Endothelial cell of umbilical vein (primary cell): ENCODE results near the gene NDUFAF8. TPM values are rescaled to one million over a fixed set of nuclear protein-coding genes. Genes with fewer than 3 reads are reported as not detected.

Experiments
- BruUV-seq: library from RNA; stranded (reverse); fragments of 400-500 nt; replicated peaks from 2 replicates; lab custom pipeline; 2021; lab: Mats Ljungman, UMichigan
- CTCF ChIA-PET: fragments of 300-600, 350-600 bp; sonication (Branson Sonifier 250); formaldehyde crosslinking; loops from one replicate; lab custom pipeline; 2021; ENCODE audit warnings: antibody characterized with exemption, inconsistent platforms; lab: Charles Lee
- POLR2A ChIA-PET: fragments of 300-600, 350-600 bp; sonication (Branson Sonifier 250); formaldehyde crosslinking; loops from one replicate; lab custom pipeline; 2021; ENCODE audit warnings: antibody characterized with exemption, inconsistent platforms; lab: Charles Lee
- DNase-seq: peaks from one replicate; pipeline ENCODE4 v3.0.0-alpha.2; 2011; ENCODE audit warnings: low read depth, low spot score
- FAIRE-seq: peaks from 2 replicates; lab custom pipeline; 2011; peaks lifted over from hg19 to GRCh38; lab: Jason Lieb, UNC
- H2AFZ ChIP-seq: 2 replicates; pipeline ENCODE4 v1.6.0; 2012; ENCODE audit warnings: low read depth, low read length, control low read depth, inconsistent platforms
- H3K27ac ChIP-seq: 2 replicates; pipeline ENCODE4 v1.5.1; 2011; ENCODE audit warnings: low read depth, mild to moderate bottlenecking, control low read depth, low read length, moderate library complexity; ENCODE audit not compliant: insufficient read depth
- H3K27me3 ChIP-seq, 2 experiments: 2 replicates each; pipeline versions ENCODE4 v1.6.0 to v1.6.1; 2011; ENCODE audit warnings: low read length in 2 of 2, mixed read lengths in 1 of 2; ENCODE audit not compliant: control insufficient read depth in 2 of 2, insufficient read depth in 2 of 2
- H3K36me3 ChIP-seq, 2 experiments: 2 replicates in 1 of 2; 3 replicates in 1 of 2; pipeline ENCODE4 v1.5.1; 2011; ENCODE audit warnings: low read length in 2 of 2, mild to moderate bottlenecking in 1 of 2, moderate library complexity in 1 of 2; ENCODE audit not compliant: control insufficient read depth in 2 of 2, insufficient read depth in 2 of 2; ENCODE audit errors: extremely low read depth in 1 of 2
- H3K4me1 ChIP-seq: 3 replicates; pipeline ENCODE4 v1.5.1; 2011; ENCODE audit warnings: mild to moderate bottlenecking, low read length; ENCODE audit not compliant: control insufficient read depth, insufficient read depth; ENCODE audit errors: extremely low read depth
- H3K4me2 ChIP-seq: 2 replicates; pipeline ENCODE4 v1.6.1; 2011; ENCODE audit warnings: low read length, control low read depth, mixed read lengths; ENCODE audit not compliant: insufficient read depth
- H3K4me3 ChIP-seq, 3 experiments: fragments of 200-600 bp in 1 of 3; sonication (generic), shearing (Covaris generic) in 1 of 3; replicated peaks in 1 of 3; 2 replicates each; pipeline ENCODE4 v1.5.1; 2011 to 2016; ENCODE audit warnings: control low read depth in 3 of 3, low read length in 3 of 3, mild to moderate bottlenecking in 2 of 3, inconsistent platforms in 1 of 3, low read depth in 1 of 3, moderate library complexity in 1 of 3; ENCODE audit not compliant: insufficient read depth in 1 of 3
- H3K79me2 ChIP-seq: 2 replicates; pipeline ENCODE4 v1.6.0; 2012; ENCODE audit warnings: low read length, inconsistent platforms; ENCODE audit not compliant: control insufficient read depth, insufficient read depth
- H3K9ac ChIP-seq: replicated peaks from 2 replicates; pipeline ENCODE3; 2011; ENCODE audit warnings: low read length, control low read depth; ENCODE audit not compliant: insufficient read depth; ENCODE audit errors: extremely low read depth
- H3K9me1 ChIP-seq: replicated peaks from 3 replicates; pipeline ENCODE4 v1.6.0; 2011; ENCODE audit warnings: mild to moderate bottlenecking, low read length; ENCODE audit not compliant: control insufficient read depth, insufficient read depth; ENCODE audit errors: extremely low read depth
- H3K9me3 ChIP-seq: replicated peaks from 2 replicates; pipeline ENCODE4 v1.5.1; 2012; ENCODE audit warnings: low read length, inconsistent platforms; ENCODE audit not compliant: control insufficient read depth, insufficient read depth
- H4K20me1 ChIP-seq: replicated peaks from 2 replicates; pipeline ENCODE3; 2011; ENCODE audit warnings: mild to moderate bottlenecking, low read length; ENCODE audit not compliant: control insufficient read depth, insufficient read depth; ENCODE audit errors: extremely low read depth
- FOS ChIP-seq: IDR thresholded peaks from 2 replicates; pipeline ENCODE4 v1.6.1; 2011; ENCODE audit warnings: mild to moderate bottlenecking, low read length, moderate library complexity, borderline replicate concordance; ENCODE audit not compliant: insufficient read depth
- GATA2 ChIP-seq: IDR thresholded peaks from 2 replicates; pipeline ENCODE4 v1.7.0; 2011; ENCODE audit warnings: low read depth, mild to moderate bottlenecking, moderate library complexity, mixed read lengths, low read length; ENCODE audit not compliant: insufficient read length, insufficient read depth
- JUN ChIP-seq: IDR thresholded peaks from 2 replicates; pipeline ENCODE4 v1.6.1; 2011; ENCODE audit warnings: borderline replicate concordance, low read depth; ENCODE audit not compliant: insufficient read length, insufficient read depth
- MAX ChIP-seq: IDR thresholded peaks from 2 replicates; pipeline ENCODE4 v1.6.1; 2011; ENCODE audit not compliant: insufficient read depth, insufficient read length
- MYC ChIP-seq: IDR thresholded peaks from one replicate; pipeline ENCODE4 v1.6.1; 2011; ENCODE audit warnings: mild to moderate bottlenecking, low read depth, low read length
- dilution Hi-C: fragments of 300-500 bp; cut with MboI; formaldehyde crosslinking; loops from one replicate; pipeline ENCODE4 v1.15.0; 2019; ENCODE audit warnings: low sequenced_read_pairs; ENCODE audit not compliant: extremely low pct_ligation_motif_present
- intact Hi-C: fragments of 100-400 bp; cut with micrococcal nuclease; formaldehyde crosslinking; loops from one replicate; pipeline ENCODE4 v1.10.0; 2022
- polyA plus RNA-seq, 4 experiments: library from polyadenylated mRNA; depleted of rRNA in 3 of 4; stranded (reverse) in 3 of 4; unstranded in 1 of 4; fragments of >200 nt; gene quantifications; 2 replicates each; pipeline versions ENCODE4 v1.2.1 to v1.2.3, GENCODE V29; 2011 to 2012; ENCODE audit warnings: missing spikeins in 1 of 4
- total RNA-seq: library from RNA; stranded (reverse); gene quantifications from 2 replicates; pipeline ENCODE4 v1.2.3, GENCODE V29; 2021

The NDUFAF8 gene
- total and polyA plus RNA-seq, 2 donors (not counting 3 experiments of a cell fraction or from before 2014, with no cell fraction given): 61.5 to 83.9 TPM

GRCh38 chr17:81258292-81258691, 19.2 kb downstream of the NDUFAF8 start:
- Histone ChIP-seq H2AFZ (no peak overlapping the region), H3K9ac (no peak overlapping the region), H3K79me2 (no peaks in the 10 kb centered on the region), H3K9me1 (no peaks in the 10 kb centered on the region), H3K36me3 (peaks cover 0 to 43% of the 10 kb centered on the region in 2 experiments), H3K27me3 (no peaks in the 10 kb centered on the region), H3K4me1 (no peaks in the 10 kb centered on the region), H3K4me3 (no peak overlapping the region), H4K20me1 (no peaks in the 10 kb centered on the region), H3K9me3 (no peaks in the 10 kb centered on the region), H3K27ac (no peak overlapping the region), H3K4me2 (no peak overlapping the region)
- intact Hi-C loops (no loop called here), dilution Hi-C loops (no loop called here)
- no TSS peak for BruUV-seq
- ChIA-PET CTCF (interaction anchor here (1.0 to 6.3 kb wide), 2 partner anchors 225 to 265 kb away, joined by 3 to 117 read pairs; no protein-coding TSS in a partner anchor), POLR2A (no interaction called here)
- DNase-seq (no peak), FAIRE-seq (no peak)
- no peak for TF ChIP-seq JUN
- TF ChIP-seq GATA2: no peak
- no peak for TF ChIP-seq MYC

DNA sequence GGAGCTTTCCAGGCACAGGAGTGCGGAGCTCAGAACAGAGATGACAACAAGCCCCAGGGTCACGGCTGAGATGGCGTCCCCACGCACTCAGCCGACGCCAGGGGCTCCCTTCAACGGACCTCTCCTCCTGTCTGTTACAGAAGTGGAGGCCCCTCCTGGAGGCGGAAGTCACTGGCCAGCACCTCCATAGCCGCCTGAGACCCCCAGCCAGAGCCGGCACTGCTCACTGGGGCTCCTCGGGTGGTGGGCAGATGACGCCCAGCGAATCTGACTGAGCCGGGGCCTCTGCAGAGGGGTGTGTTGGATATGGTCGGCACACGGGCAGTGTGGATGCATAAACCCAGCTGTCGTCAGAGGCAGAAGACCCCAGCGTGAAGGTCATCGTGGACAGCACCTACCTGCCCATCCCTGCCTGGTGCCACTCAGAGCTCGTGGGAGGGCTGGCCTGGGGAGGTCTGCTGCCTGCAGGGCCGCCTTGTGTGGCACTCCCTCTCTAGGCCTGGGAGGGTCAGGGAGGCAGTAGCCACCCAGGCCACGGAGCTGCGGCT, 20.0 kb downstream of the NDUFAF8 start:
- Histone ChIP-seq H3K9ac (no peak overlapping the region), H2AFZ (no peak overlapping the region), H3K9me3 (no peaks in the 10 kb centered on the region), H3K36me3 (peaks cover 0 to 51% of the 10 kb centered on the region in 2 experiments), H3K4me2 (no peak overlapping the region), H3K27me3 (no peaks in the 10 kb centered on the region), H3K4me3 (no peak overlapping the region), H3K27ac (no peak overlapping the region), H4K20me1 (no peaks in the 10 kb centered on the region), H3K4me1 (no peaks in the 10 kb centered on the region), H3K9me1 (no peaks in the 10 kb centered on the region), H3K79me2 (no peaks in the 10 kb centered on the region)
- no TSS peak for BruUV-seq
- DNase-seq (no peak), FAIRE-seq (no peak)
- CTCF ChIA-PET: interaction anchor here (0.8 to 1.0 kb wide), 2 partner anchors 225 to 264 kb away, joined by 3 read pairs; no protein-coding TSS in a partner anchor
- dilution Hi-C loops (no loop called here), intact Hi-C loops (no loop called here)
- no peak for TF ChIP-seq JUN
- TF ChIP-seq MAX: no peak
- no peak for TF ChIP-seq FOS
- POLR2A ChIA-PET: no interaction called here
